HEK293 (cell line): Measurements from ENCODE around the gene C1QC.

Experiments
- ZNF510 ChIP-seq: fragments of 450-650 bp; formaldehyde crosslinking; IDR thresholded peaks from 2 replicates; pipeline ENCODE4 v1.5.1; 2018; ENCODE audit warnings: mild to moderate bottlenecking, missing genetic modification characterization, missing biosample characterization; ENCODE audit not compliant: insufficient replicate concordance
- ZNF521 ChIP-seq: fragments of 450-650 bp; formaldehyde crosslinking; IDR thresholded peaks from 2 replicates; pipeline ENCODE4 v1.5.1; 2017; ENCODE audit warnings: missing biosample characterization, mild to moderate bottlenecking, missing genetic modification characterization
- TF ChIP-seq, protein P1 (sequence below): IDR thresholded peaks from 2 replicates; pipeline ENCODE4 v1.6.1; 2011; ENCODE audit warnings: mild to moderate bottlenecking, low read depth, low read length, borderline replicate concordance

GRCh38 chr1:22671999-22672398 lies 28.6 kb downstream of the C1QC start:
- TF ChIP-seq, protein P1, sequence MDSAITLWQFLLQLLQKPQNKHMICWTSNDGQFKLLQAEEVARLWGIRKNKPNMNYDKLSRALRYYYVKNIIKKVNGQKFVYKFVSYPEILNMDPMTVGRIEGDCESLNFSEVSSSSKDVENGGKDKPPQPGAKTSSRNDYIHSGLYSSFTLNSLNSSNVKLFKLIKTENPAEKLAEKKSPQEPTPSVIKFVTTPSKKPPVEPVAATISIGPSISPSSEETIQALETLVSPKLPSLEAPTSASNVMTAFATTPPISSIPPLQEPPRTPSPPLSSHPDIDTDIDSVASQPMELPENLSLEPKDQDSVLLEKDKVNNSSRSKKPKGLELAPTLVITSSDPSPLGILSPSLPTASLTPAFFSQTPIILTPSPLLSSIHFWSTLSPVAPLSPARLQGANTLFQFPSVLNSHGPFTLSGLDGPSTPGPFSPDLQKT = no peak
- no peak for TF ChIP-seq ZNF510
- TF ChIP-seq ZNF521 (tag by site-specific recombination) = no peak
